ENCODE measurements around the gene AGAP1. TPM values are rescaled to one million over a fixed set of nuclear protein-coding genes. Genes with fewer than 3 reads are reported as not detected.

The AGAP1 gene
- total RNA-seq, 4 donors from 2014 or later: 13.7 to 18.5 (median 17.1) TPM

GRCh38 chr2:235675678-235676535, 182.1 kb downstream of the AGAP1 start:
- no peak for DNase-seq (ENCODE audit: low spot score in 2 of 2)
- TF ChIP-seq CTCF (IDR thresholded peaks at IDR 0.05): no peak
- TF ChIP-seq POLR2A (IDR thresholded peaks at IDR 0.05): no peak
- WGBS, 2 donors: 78 to 82% methylated on average over 3 of the region's 3 CpGs
- H3K4me3 ChIP-seq (ENCODE audit: low read depth, poor library complexity, severe bottlenecking): no peak overlapping the region
- intact Hi-C loops (cut with DNase I; ENCODE audit: low total_unique reads): no loop called here

GRCh38 chr2:235676536-235676799, 182.6 kb downstream of the AGAP1 start:
- 76 to 84% methylated on average over 1 of the region's 1 CpG for WGBS, 2 donors
- TF ChIP-seq CTCF (IDR thresholded peaks at IDR 0.05) (no peak), POLR2A (IDR thresholded peaks at IDR 0.05) (no peak)
- intact Hi-C loops (cut with DNase I; ENCODE audit: low total_unique reads): no loop called here
- no peak overlapping the region for H3K4me3 ChIP-seq (ENCODE audit: low read depth, poor library complexity, severe bottlenecking)
- DNase-seq (ENCODE audit: low spot score in 2 of 2): no peak

- 77% methylated on average over 16 of the region's 16 CpGs for WGBS, 2 donors
- DNase-seq (ENCODE audit: low spot score in 2 of 2): no peak
Observed at GRCh38 chr2:235677276-235677788, 183.5 kb downstream of the AGAP1 start.

GRCh38 chr2:235677937-235678336, 184.1 kb downstream of the AGAP1 start:
- 29 to 57% methylated on average over 11 of the region's 11 CpGs for WGBS, 2 donors
- DNase-seq (ENCODE audit: low spot score in 2 of 2): no peak
- TF ChIP-seq POLR2A (IDR thresholded peaks at IDR 0.05) (no peak), CTCF (IDR thresholded peaks at IDR 0.05) (no peak)
- intact Hi-C loops (cut with DNase I; ENCODE audit: low total_unique reads): no loop called here
- no peak overlapping the region for H3K4me3 ChIP-seq (ENCODE audit: low read depth, poor library complexity, severe bottlenecking)

More at GRCh38 chr2:235677276-235677788, 183.5 kb downstream of the AGAP1 start:
- no peak for TF ChIP-seq CTCF (IDR thresholded peaks at IDR 0.05)
- TF ChIP-seq POLR2A (IDR thresholded peaks at IDR 0.05): no peak
- no peak overlapping the region for H3K4me3 ChIP-seq (ENCODE audit: low read depth, poor library complexity, severe bottlenecking)
- intact Hi-C loops (cut with DNase I; ENCODE audit: low total_unique reads): no loop called here

- intact Hi-C loops (cut with DNase I; ENCODE audit: low total_unique reads): no loop called here
- WGBS, 2 donors: 67 to 70% methylated on average over 10 of the region's 10 CpGs
- TF ChIP-seq POLR2A (IDR thresholded peaks at IDR 0.05) (no peak), CTCF (IDR thresholded peaks at IDR 0.05) (no peak)
- no peak for DNase-seq (ENCODE audit: low spot score in 2 of 2)
- no peak overlapping the region for H3K4me3 ChIP-seq (ENCODE audit: low read depth, poor library complexity, severe bottlenecking)
Observed at GRCh38 chr2:235678712-235679111, 184.9 kb downstream of the AGAP1 start.
